ENCODE data around the gene SPANXA2.
"Not testable (repeated sequence)": the region's sequence is repeated elsewhere in the genome, so short reads cannot be mapped to it uniquely, and the experiment has no call there.

SPANXA2 gene
- long read RNA-seq, donor 1: 0 reads
- long read RNA-seq, donor 2: 0 reads
- long read RNA-seq, donor 3: 0 reads
- long read RNA-seq, donor 4: 0 reads
- long read RNA-seq, donor 5: 0 reads
- long read RNA-seq, donor 6: 0 reads
- long read RNA-seq, donor 7: 0 reads
- long read RNA-seq, donor 8: 0 reads

- not testable (repeated sequence) for DNase-seq
Measured at GRCh38 chrX:141589408-141589807, at the start of gene SPANXA2. SPANXA2 (plus strand) TSS chrX:141589708; CDS start chrX:141589768, 60 bp downstream.

GRCh38 chrX:141542551-141542950, 47.0 kb upstream of the SPANXA2 start:
- not testable (repeated sequence) for DNase-seq

GRCh38 chrX:141584638-141585037, 4.9 kb upstream of the SPANXA2 start, which contains the start of gene SPANXA1:
SPANXA1 (minus strand) TSS chrX:141584738; CDS start chrX:141584678, 60 bp downstream.
- DNase-seq: not testable (repeated sequence)

GRCh38 chrX:141609111-141609510, 19.6 kb downstream of the SPANXA2 start:
- DNase-seq: no peak

- DNase-seq: no peak
Measured at GRCh38 chrX:141619336-141619735, 29.8 kb downstream of the SPANXA2 start.

GRCh38 chrX:141632124-141632523, 42.6 kb downstream of the SPANXA2 start:
- no peak for DNase-seq

GRCh38 chrX:141638550-141638949, 49.0 kb downstream of the SPANXA2 start:
- no peak for DNase-seq

Data from right kidney (tissue), 9 donors.